ENCODE measurements around the gene BMPR1A. TPM values are rescaled to one million over a fixed set of nuclear protein-coding genes. Genes with fewer than 3 reads are reported as not detected.

The BMPR1A gene
- total RNA-seq, 1 donor from 2014 or later, result 84.7 TPM

GRCh38 chr10:86757113-86757972 lies 924 bp downstream of the BMPR1A start:
- Mint-ChIP-seq H3K27me3 (no peaks in the 10 kb centered on the region), H3K4me3 (peak overlapping the region; percentile 98), H3K27ac (peak overlapping the region; percentile 95), H3K36me3 (peaks cover 14% of the 10 kb centered on the region), H3K4me1 (ENCODE audit: unreplicated experiment) (peaks cover 59% of the 10 kb centered on the region), H3K9me3 (peaks cover 8% of the 10 kb centered on the region)
- peak; percentile 76 for DNase-seq (ENCODE audit: extremely low spot score, unreplicated experiment)
- peak; percentile 68 for TF ChIP-seq CTCF (conservative IDR thresholded peaks at IDR 0.05)

DNA sequence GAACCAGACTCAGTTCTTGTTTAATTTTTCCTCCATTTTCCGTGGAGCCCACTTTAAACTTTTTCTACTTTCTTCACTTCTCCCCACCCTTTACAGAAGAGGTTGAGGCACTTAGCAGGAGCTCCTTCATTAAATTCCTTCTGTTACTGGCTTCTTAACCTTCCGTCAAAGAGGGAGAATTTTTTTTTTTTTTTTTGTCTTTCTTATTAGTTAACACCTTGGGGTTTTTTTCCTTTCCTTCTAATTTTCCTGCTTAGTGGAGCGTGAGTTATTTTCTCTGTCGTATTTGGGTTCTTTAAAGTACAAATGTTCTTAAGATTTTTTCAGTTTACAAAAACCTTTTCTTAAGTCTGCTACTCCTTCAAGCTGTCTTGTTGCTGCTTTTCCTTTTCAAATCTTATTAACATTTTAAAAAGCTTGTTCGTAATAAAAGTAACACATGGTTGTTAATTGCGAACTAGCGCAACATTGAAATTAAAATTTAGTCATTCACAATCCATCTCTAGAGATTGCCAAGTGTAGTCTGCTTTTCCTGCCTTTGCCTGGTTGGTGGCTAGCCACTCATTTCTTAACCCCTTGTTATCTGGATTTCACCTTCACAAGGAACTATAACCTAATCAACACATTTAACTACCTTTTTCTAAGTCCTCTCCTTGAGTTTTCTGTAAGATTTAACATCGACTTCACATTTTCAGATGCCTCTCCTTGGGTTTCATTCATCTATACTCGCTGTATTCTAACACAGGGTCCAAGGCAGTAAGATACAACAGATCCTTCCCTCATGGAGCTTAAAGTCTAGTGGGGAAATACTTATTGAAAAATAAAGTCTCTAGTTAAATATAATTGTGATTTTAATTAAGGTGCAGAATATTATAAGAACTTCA lies 2.0 kb downstream of the BMPR1A start:
- no peak for TF ChIP-seq CTCF (conservative IDR thresholded peaks at IDR 0.05)
- peaks cover 8% of the 10 kb centered on the region for H3K9me3 Mint-ChIP-seq
- no peaks in the 10 kb centered on the region for H3K27me3 Mint-ChIP-seq
- peaks cover 54% of the 10 kb centered on the region for H3K4me1 Mint-ChIP-seq (ENCODE audit: unreplicated experiment)
- peak overlapping the region; percentile 98 for H3K4me3 Mint-ChIP-seq
- H3K27ac Mint-ChIP-seq, result peak overlapping the region; percentile 95
- peaks cover 11% of the 10 kb centered on the region for H3K36me3 Mint-ChIP-seq
- DNase-seq (ENCODE audit: extremely low spot score, unreplicated experiment), result no peak

GRCh38 chr10:86759073-86759672 lies 2.8 kb downstream of the BMPR1A start:
- Mint-ChIP-seq H3K27me3 (no peaks in the 10 kb centered on the region), H3K4me1 (ENCODE audit: unreplicated experiment) (peaks cover 47% of the 10 kb centered on the region), H3K36me3 (peaks cover 11% of the 10 kb centered on the region), H3K4me3 (peak overlapping the region; percentile 98), H3K9me3 (peaks cover 8% of the 10 kb centered on the region), H3K27ac (peak overlapping the region; percentile 95)
- TF ChIP-seq CTCF (conservative IDR thresholded peaks at IDR 0.05), result no peak
- DNase-seq (ENCODE audit: extremely low spot score, unreplicated experiment), result no peak

DNA sequence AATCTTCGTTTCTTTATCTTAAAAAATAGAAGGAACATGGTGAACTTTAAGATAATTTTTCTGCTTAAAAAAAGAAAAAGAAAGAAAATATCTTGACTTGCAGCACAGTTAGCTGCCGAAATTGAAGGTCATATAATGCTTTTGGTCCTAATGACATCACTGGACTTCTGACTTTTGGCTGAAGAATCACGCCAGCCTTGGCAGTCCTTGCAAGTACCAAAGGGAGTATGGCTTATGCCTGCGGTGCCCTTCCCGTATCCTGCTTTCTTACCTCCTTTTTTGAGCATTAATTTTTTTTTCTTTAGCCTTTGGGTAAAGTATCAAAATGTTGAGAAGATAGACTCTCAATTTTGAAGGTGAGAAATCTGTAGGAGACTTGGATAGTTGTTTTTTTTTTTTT lies 7.0 kb downstream of the BMPR1A start:
- peaks cover 8% of the 10 kb centered on the region for H3K9me3 Mint-ChIP-seq
- peaks cover 57% of the 10 kb centered on the region for H3K4me1 Mint-ChIP-seq (ENCODE audit: unreplicated experiment)
- H3K4me3 Mint-ChIP-seq, result no peak overlapping the region
- H3K27me3 Mint-ChIP-seq, result no peaks in the 10 kb centered on the region
- no peak for TF ChIP-seq CTCF (conservative IDR thresholded peaks at IDR 0.05)
- no peak for DNase-seq (ENCODE audit: extremely low spot score, unreplicated experiment)
- peaks cover 23% of the 10 kb centered on the region for H3K36me3 Mint-ChIP-seq
- no peak overlapping the region for H3K27ac Mint-ChIP-seq

- H3K27ac Mint-ChIP-seq, result no peak overlapping the region
- H3K36me3 Mint-ChIP-seq, result peaks cover 23% of the 10 kb centered on the region
- no peaks in the 10 kb centered on the region for H3K27me3 Mint-ChIP-seq
- peaks cover 8% of the 10 kb centered on the region for H3K9me3 Mint-ChIP-seq
- DNase-seq (ENCODE audit: extremely low spot score, unreplicated experiment), result no peak
- H3K4me1 Mint-ChIP-seq (ENCODE audit: unreplicated experiment), result peaks cover 59% of the 10 kb centered on the region
- H3K4me3 Mint-ChIP-seq, result no peak overlapping the region
- TF ChIP-seq CTCF (conservative IDR thresholded peaks at IDR 0.05), result no peak
These were observed 9.1 kb downstream of the BMPR1A start for GRCh38 chr10:86765548-86765947.
